HepG2 (cell line): ENCODE measurements around the gene MAPK7. TPM values are rescaled to one million over a fixed set of nuclear protein-coding genes. Genes with fewer than 3 reads are reported as not detected.

Source experiments
- JUN ChIP-seq: sonication (generic); formaldehyde crosslinking; IDR thresholded peaks from 2 replicates; pipeline ENCODE4 v1.4.0; 2020; ENCODE audit warnings: mild to moderate bottlenecking, missing genetic modification reagents
- MEF2D ChIP-seq: sonication (generic); formaldehyde crosslinking; IDR thresholded peaks from 2 replicates; pipeline ENCODE4 v1.5.1; 2020; ENCODE audit warnings: mild to moderate bottlenecking, missing genetic modification reagents
- MXD3 ChIP-seq: IDR thresholded peaks from 2 replicates; pipeline ENCODE4 v1.6.1; 2016; ENCODE audit warnings: mild to moderate bottlenecking, missing biosample characterization, missing genetic modification reagents
- RBM39 ChIP-seq: fragments of 200-400 bp; formaldehyde crosslinking; IDR thresholded peaks from one replicate; pipeline ENCODE4 v1.6.1; 2018; ENCODE audit warnings: antibody characterized with exemption, mild to moderate bottlenecking, low read depth, low read length; ENCODE audit not compliant: poor library complexity, severe bottlenecking
- ZNF687 ChIP-seq: sonication (generic); formaldehyde crosslinking; IDR thresholded peaks from 2 replicates; pipeline ENCODE4 v1.5.1; 2020; ENCODE audit warnings: mild to moderate bottlenecking, missing genetic modification reagents, moderate library complexity
- ZNF792 ChIP-seq: IDR thresholded peaks from 2 replicates; pipeline ENCODE4 v1.6.1; 2016
- polyA plus RNA-seq, 8 experiments: library from polyadenylated mRNA; depleted of rRNA in 3 of 8; stranded (reverse) in 7 of 8; unstranded in 1 of 8; fragments of >200 nt; fragmentation: Illumina TruSeq in 4 of 8; extraction: Trizol in 4 of 8; gene quantifications; 2 replicates each; pipeline versions ENCODE4 v1.2.1 to v1.2.3, GENCODE V29; 2011 to 2016; ENCODE audit warnings: low read depth in 4 of 8, missing spikeins in 1 of 8, mixed read lengths in 1 of 8; ENCODE audit not compliant: insufficient read depth in 1 of 8
- total RNA-seq, 5 experiments: library from RNA; depleted of rRNA; stranded (reverse); fragments of >200 nt; fragmentation: Illumina TruSeq; extraction: Trizol; gene quantifications; 2 replicates each; pipeline ENCODE4 v1.2.3, GENCODE V29; 2016; ENCODE audit warnings: low read depth in 1 of 5

The MAPK7 gene
- total and polyA plus RNA-seq, 2 of the 13 experiments (the other 11 are each of a cell fraction or from before 2014, with no cell fraction given): 2.9 to 5.9 TPM

GRCh38 chr17:19386051-19386929 is 8.0 kb downstream of the MAPK7 start (continued):
- peak; percentile 32 for TF ChIP-seq ZNF687
- no peak for TF ChIP-seq MXD3 (CRISPR knock-in tag)
- TF ChIP-seq JUN (CRISPR knock-in tag): no peak
- no peak for TF ChIP-seq MEF2D (CRISPR knock-in tag)
- TF ChIP-seq ZNF792: no peak
- TF ChIP-seq RBM39: no peak
- TF ChIP-seq, all 625 proteins: peak for 12
